ENCODE data around the gene CACNA1D. TPM values are rescaled to one million over a fixed set of nuclear protein-coding genes. Genes with fewer than 3 reads are reported as not detected.

CACNA1D gene
- total RNA-seq, 2 donors from 2014 or later: 9.9 to 20.4 TPM

- WGBS, 2 donors: 82 to 84% methylated on average over 10 to 14 of the region's 14 CpGs
- Histone ChIP-seq H3K4me3 (no peak overlapping the region), H3K27me3 (no peaks in the 10 kb centered on the region), H3K36me3 (replicated peaks in 1 of 2; ENCODE audit: insufficient read depth in 1 of 2, low read depth in 2 of 2) (peaks cover 15 to 43% of the 10 kb centered on the region in 2 donors), H3K9me3 (no peaks in the 10 kb centered on the region), H3K27ac (no peak overlapping the region), H3K4me1 (no peaks in the 10 kb centered on the region)
- ATAC-seq (no peak), DNase-seq (no peak)
- TF ChIP-seq POLR2A (IDR thresholded peaks at IDR 0.05) (no peak), CTCF (IDR thresholded peaks at IDR 0.05) (no peak)
- intact Hi-C loops (cut with DNase I): no loop called here
Measured at GRCh38 chr3:53818221-53819162, 324.1 kb downstream of the CACNA1D start.

- intact Hi-C loops (cut with DNase I): no loop called here
- ATAC-seq: no peak
- no peak overlapping the region for H3K27ac ChIP-seq
- no peaks in the 10 kb centered on the region for H3K9me3 ChIP-seq
- no peak overlapping the region for H3K4me3 ChIP-seq
- peaks cover 15 to 43% of the 10 kb centered on the region in 2 donors for H3K36me3 ChIP-seq (replicated peaks in 1 of 2; ENCODE audit: insufficient read depth in 1 of 2, low read depth in 2 of 2)
- WGBS, 2 donors: 88 to 92% methylated on average over 10 to 14 of the region's 14 CpGs
- H3K27me3 ChIP-seq: no peaks in the 10 kb centered on the region
- DNase-seq: no peak
- H3K4me1 ChIP-seq: no peaks in the 10 kb centered on the region
- TF ChIP-seq POLR2A (IDR thresholded peaks at IDR 0.05): no peak
- no peak for TF ChIP-seq CTCF (IDR thresholded peaks at IDR 0.05)
Measured at GRCh38 chr3:53819163-53819868, 324.9 kb downstream of the CACNA1D start.

- H3K27me3 ChIP-seq: no peaks in the 10 kb centered on the region
- no peak for ATAC-seq
- 77 to 92% methylated on average over 4 to 5 of the region's 5 CpGs for WGBS, 2 donors
Measured at GRCh38 chr3:53820084-53820483, 325.7 kb downstream of the CACNA1D start.

GRCh38 chr3:53820756-53821580 is 326.6 kb downstream of the CACNA1D start:
- DNase-seq: no peak
- H3K27ac ChIP-seq: no peak overlapping the region

More at GRCh38 chr3:53820084-53820483, 325.7 kb downstream of the CACNA1D start:
- no peak for DNase-seq
- H3K27ac ChIP-seq: no peak overlapping the region
- no peaks in the 10 kb centered on the region for H3K9me3 ChIP-seq
- H3K4me3 ChIP-seq: no peak overlapping the region
- intact Hi-C loops (cut with DNase I): no loop called here
- TF ChIP-seq POLR2A (IDR thresholded peaks at IDR 0.05) (no peak), CTCF (IDR thresholded peaks at IDR 0.05) (no peak)
- no peaks in the 10 kb centered on the region for H3K4me1 ChIP-seq
- H3K36me3 ChIP-seq (replicated peaks in 1 of 2; ENCODE audit: insufficient read depth in 1 of 2, low read depth in 2 of 2): peaks cover 15 to 41% of the 10 kb centered on the region in 2 donors

More at GRCh38 chr3:53820756-53821580, 326.6 kb downstream of the CACNA1D start:
- TF ChIP-seq POLR2A (IDR thresholded peaks at IDR 0.05) (no peak), CTCF (IDR thresholded peaks at IDR 0.05) (no peak)
- ATAC-seq: no peak
- no peaks in the 10 kb centered on the region for H3K27me3 ChIP-seq
- intact Hi-C loops (cut with DNase I): no loop called here
- 82 to 87% methylated on average over 19 to 21 of the region's 21 CpGs for WGBS, 2 donors
- peaks cover 15 to 39% of the 10 kb centered on the region in 2 donors for H3K36me3 ChIP-seq (replicated peaks in 1 of 2; ENCODE audit: insufficient read depth in 1 of 2, low read depth in 2 of 2)
- H3K4me3 ChIP-seq: no peak overlapping the region
- H3K9me3 ChIP-seq: no peaks in the 10 kb centered on the region
- H3K4me1 ChIP-seq: peaks cover 7% of the 10 kb centered on the region

Measured in body of pancreas (tissue), 4 donors.